Endothelial cell of umbilical vein (primary cell): ENCODE results near the gene ACP3.

Experiments used
- CTCF ChIP-seq, 2 donors: IDR thresholded peaks; 1 replicate in 1 of 2; 2 replicates in 1 of 2; pipeline ENCODE4 v1.5.1; 2011; ENCODE audit warnings: low read length in 2 of 2, mild to moderate bottlenecking in 2 of 2, moderate library complexity in 2 of 2, control low read depth in 1 of 2, inconsistent platforms in 1 of 2, low read depth in 1 of 2; ENCODE audit not compliant: insufficient read depth in 1 of 2; ENCODE audit errors: extremely low read depth in 1 of 2
- EZH2 ChIP-seq: IDR thresholded peaks from 2 replicates; pipeline ENCODE4 v1.6.1; 2012; ENCODE audit warnings: borderline replicate concordance, low read depth, mild to moderate bottlenecking, moderate library complexity, low read length, inconsistent platforms; ENCODE audit not compliant: severe bottlenecking
- FOS ChIP-seq: IDR thresholded peaks from 2 replicates; pipeline ENCODE4 v1.6.1; 2011; ENCODE audit warnings: mild to moderate bottlenecking, low read length, moderate library complexity, borderline replicate concordance; ENCODE audit not compliant: insufficient read depth
- GATA2 ChIP-seq: IDR thresholded peaks from 2 replicates; pipeline ENCODE4 v1.7.0; 2011; ENCODE audit warnings: low read depth, mild to moderate bottlenecking, moderate library complexity, mixed read lengths, low read length; ENCODE audit not compliant: insufficient read length, insufficient read depth
- MYC ChIP-seq: IDR thresholded peaks from one replicate; pipeline ENCODE4 v1.6.1; 2011; ENCODE audit warnings: mild to moderate bottlenecking, low read depth, low read length
- POLR2A ChIP-seq: IDR thresholded peaks from 2 replicates; pipeline ENCODE4 v1.6.1; 2012; ENCODE audit warnings: low read depth, mild to moderate bottlenecking, control low read depth, low read length
- POLR2AphosphoS5 ChIP-seq: IDR thresholded peaks from 2 replicates; pipeline ENCODE4 v1.6.1; 2012; ENCODE audit warnings: low read depth, mild to moderate bottlenecking, control low read depth, low read length, moderate library complexity; ENCODE audit not compliant: insufficient read depth

GRCh38 chr3:132317229-132317948 lies at the start of gene ACP3:
- TF ChIP-seq MYC (no peak), CTCF (IDR thresholded peaks at IDR 0.05; ENCODE audit: extremely low read depth in 1 of 2, insufficient read depth in 1 of 2, low read depth in 1 of 2, low read length in 2 of 2) (no peak), EZH2 (no peak), POLR2A (no peak), POLR2AphosphoS5 (no peak), GATA2 (no peak), FOS (no peak)
